C4-2B (cell line): ENCODE data around the gene SCARB2.
A peak's percentile ranks its signal among the peaks of the same experiment; 100 is the strongest.

Experiments used
- H3K27ac ChIP-seq: fragments of 450-650 bp; 2 replicates; pipeline ENCODE4 v1.5.1; 2017
- ZFX ChIP-seq: fragments of 450-650 bp; IDR thresholded peaks from 2 replicates; pipeline ENCODE4 v1.6.1; 2017
- TF ChIP-seq, protein P1 (sequence below): fragments of 450-650 bp; conservative IDR thresholded peaks from 2 replicates; pipeline ENCODE4 v1.5.1; 2017; ENCODE audit warnings: mild to moderate bottlenecking

The SCARB2 gene

DNA sequence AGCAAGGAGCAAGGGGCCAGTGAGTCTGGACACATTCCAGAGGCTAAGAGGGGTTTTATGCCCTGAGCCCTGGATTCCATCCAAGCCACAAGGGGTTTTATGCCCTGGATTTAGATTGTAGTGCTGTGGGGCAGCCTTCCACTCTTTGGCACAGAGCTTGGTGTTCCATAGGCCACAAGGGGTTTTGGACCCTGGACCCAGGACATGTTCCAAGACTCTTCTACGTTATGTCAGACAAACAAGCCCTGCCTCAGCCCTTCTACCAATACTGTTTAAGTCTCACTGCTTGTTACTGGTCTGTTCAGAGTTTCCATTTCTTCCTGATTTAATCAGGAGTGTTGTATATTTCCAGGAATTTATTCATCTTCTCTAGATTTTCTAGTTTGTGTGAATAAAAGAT is 12.8 kb upstream of the SCARB2 start:
- H3K27ac ChIP-seq, result no peak overlapping the region
- TF ChIP-seq, protein P1, sequence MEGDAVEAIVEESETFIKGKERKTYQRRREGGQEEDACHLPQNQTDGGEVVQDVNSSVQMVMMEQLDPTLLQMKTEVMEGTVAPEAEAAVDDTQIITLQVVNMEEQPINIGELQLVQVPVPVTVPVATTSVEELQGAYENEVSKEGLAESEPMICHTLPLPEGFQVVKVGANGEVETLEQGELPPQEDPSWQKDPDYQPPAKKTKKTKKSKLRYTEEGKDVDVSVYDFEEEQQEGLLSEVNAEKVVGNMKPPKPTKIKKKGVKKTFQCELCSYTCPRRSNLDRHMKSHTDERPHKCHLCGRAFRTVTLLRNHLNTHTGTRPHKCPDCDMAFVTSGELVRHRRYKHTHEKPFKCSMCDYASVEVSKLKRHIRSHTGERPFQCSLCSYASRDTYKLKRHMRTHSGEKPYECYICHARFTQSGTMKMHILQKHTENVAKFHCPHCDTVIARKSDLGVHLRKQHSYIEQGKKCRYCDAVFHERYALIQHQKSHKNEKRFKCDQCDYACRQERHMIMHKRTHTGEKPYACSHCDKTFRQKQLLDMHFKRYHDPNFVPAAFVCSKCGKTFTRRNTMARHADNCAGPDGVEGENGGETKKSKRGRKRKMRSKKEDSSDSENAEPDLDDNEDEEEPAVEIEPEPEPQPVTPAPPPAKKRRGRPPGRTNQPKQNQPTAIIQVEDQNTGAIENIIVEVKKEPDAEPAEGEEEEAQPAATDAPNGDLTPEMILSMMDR, result no peak
- TF ChIP-seq ZFX, result no peak

DNA sequence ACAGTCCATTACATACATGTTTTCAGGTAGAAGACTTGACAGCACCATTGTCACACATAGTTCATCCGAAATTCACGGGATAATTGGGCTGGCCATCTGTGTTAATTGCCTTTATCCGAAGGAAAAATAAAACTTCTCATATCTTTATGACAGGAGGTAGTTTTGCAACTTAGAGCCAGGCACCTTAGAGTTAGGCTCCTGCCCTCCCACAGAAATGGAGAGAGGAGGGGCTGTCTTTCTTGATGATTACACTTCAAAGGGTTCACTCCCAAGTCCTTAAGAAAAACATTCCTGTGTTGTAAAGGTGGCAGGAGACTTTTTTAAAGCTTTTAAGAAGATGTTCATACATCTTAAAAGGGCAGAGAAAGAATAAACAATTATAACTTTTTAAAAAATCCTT is 10.5 kb upstream of the SCARB2 start:
- no peak overlapping the region for H3K27ac ChIP-seq
- no peak for TF ChIP-seq ZFX
- TF ChIP-seq, protein P1, result no peak

DNA sequence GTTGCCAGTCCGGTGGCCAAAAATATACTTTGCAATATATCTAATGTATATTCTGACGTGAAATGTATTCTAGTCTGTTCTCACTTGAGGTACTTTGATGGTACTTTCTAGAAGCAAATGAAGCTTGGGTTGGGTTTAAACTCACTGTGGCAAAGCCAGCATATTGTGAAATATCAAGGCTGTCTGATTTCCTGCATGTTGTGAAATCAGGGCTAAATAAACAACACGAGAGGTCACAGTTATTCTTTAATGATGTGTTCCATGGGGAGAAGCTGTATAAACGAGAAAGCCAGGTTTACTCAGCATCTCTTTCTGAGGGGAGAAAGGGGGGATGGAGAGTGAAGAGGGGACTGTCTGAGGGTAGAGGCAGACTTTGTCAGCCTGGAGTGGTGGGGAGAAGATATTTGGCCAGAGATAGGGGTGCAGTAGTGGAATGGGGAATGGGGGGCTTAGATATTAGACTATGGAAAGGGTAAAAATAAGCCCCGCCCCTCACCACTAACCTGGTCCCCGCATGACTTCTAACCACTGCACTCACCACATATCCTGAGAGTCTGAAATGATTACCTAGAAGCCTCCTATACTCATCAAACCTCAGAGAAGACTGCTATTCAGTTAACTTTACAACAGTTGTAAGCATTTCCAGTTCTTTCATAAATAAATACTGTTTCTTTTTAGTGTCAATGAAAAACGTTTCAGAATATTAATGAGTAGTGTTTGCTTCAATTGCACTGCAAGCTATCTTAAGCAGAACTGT is 5.9 kb upstream of the SCARB2 start:
- TF ChIP-seq, protein P1, result no peak
- TF ChIP-seq ZFX, result no peak
- H3K27ac ChIP-seq, result peak overlapping the region; percentile 39; the same call in 1 of the 2 replicates

DNA sequence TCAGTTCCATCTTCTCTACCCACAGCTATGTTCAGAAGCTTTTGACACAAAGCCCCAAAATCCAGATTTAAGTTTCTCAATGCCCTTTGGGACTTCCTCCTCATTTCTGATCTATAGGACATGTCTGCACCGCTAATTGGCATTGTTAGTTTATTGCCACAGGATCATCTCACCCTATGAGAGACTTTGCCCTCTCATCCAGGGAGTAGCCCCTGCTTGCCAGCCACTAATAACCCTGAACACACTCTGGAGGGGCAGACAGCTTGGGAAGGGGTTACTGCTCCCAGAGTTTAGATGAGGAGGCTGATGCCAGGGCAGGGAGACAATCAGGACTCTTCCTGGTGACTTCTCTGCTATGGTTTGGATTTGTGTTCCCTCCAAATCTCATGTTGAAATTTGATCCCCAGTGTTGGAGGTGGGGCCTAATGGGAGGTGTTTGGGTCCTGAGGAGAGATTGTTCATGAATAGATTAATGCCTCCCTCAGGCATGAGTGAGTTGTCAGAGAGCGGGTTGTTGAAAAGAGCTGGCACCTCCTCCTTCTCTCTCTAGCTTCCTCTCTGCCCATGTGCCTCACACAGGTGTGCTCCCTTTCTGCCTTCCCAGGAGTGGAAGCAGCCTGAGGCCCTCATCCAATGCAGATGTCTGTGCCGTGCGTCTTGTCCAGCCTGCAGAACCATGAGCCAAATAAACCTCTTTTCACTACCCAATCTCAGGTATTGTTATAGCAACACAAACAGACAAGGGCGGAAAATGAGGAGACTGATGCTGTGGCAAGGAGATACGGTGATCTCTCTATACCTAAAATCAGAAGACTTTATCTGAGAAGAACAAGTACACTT is 3.6 kb upstream of the SCARB2 start:
- peak overlapping the region; percentile 97 for H3K27ac ChIP-seq
- no peak for TF ChIP-seq ZFX
- TF ChIP-seq, protein P1, result no peak

DNA sequence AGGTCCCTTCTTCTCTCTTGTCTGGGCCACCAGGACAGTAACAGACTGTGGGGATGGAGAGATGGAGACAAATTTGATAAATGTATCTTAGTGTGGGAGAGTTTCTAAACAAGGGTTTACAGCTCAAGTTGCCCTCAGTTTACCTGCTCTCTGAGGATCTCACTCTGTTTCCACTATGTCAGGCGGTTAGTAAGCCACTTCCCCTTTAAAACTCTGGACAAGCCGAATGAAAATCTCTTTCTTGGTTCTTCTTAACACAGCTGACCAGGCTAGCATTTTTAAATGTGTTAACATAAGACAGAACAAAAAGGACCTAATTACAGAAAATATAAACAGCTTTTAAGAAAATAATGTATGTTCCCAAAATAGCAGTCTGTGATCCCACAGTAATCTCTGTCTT is 2.9 kb upstream of the SCARB2 start:
- TF ChIP-seq ZFX, result no peak
- TF ChIP-seq, protein P1, result no peak

DNA sequence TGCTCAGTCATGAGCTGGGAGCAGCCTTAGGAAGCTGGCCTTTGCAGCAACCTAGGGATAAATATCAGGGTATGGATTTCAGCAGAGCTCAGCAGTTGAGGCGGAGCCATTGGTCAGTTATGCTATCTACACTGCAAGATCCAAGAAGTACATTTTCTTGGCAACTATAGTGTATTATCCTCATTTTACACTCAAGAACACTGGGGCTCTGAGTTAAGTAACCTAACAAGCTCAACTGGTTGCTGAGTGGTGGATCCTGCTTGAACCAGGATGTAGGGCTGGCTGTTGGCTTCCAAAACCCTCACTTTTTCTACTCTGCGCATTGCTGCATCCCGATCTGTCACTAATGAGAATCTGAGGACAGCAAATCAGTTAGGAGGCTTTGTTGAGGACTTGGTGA is 1.5 kb upstream of the SCARB2 start:
- H3K27ac ChIP-seq, result peak overlapping the region; percentile 97

More for the DNA sequence above, 2.9 kb upstream of the SCARB2 start:
- H3K27ac ChIP-seq, result peak overlapping the region; percentile 97

More for the DNA sequence above, 1.5 kb upstream of the SCARB2 start:
- no peak for TF ChIP-seq ZFX
- TF ChIP-seq, protein P1, result no peak
